NCI-H510A (cell line): ENCODE data around the gene SECISBP2.
"Not testable (repeated sequence)": the region's sequence is repeated elsewhere in the genome, so short reads cannot be mapped to it uniquely, and the experiment has no call there.

Source experiments
- DNase-seq: peaks from one replicate; lab custom pipeline; 2025; lab: John Stamatoyannopoulos, UW

SECISBP2 gene

GRCh38 chr9:89309608-89310474 lies 8.5 kb upstream of the SECISBP2 start:
- DNase-seq: no peak

- peak; percentile 96 for DNase-seq
Observed at GRCh38 chr9:89310475-89311345, 7.6 kb upstream of the SECISBP2 start, which contains the start of gene CKS2. Gene CKS2 (plus strand): TSS chr9:89311195. CDS start chr9:89311293, 98 bp downstream.

GRCh38 chr9:89311346-89312221 lies 6.7 kb upstream of the SECISBP2 start:
- no peak for DNase-seq

GRCh38 chr9:89312222-89312571 lies 6.1 kb upstream of the SECISBP2 start:
- DNase-seq: no peak

GRCh38 chr9:89313842-89314241 lies 4.5 kb upstream of the SECISBP2 start:
- DNase-seq: no peak

- no peak for DNase-seq
Observed at GRCh38 chr9:89314955-89315354, 3.3 kb upstream of the SECISBP2 start.

GRCh38 chr9:89315482-89315881 lies 2.8 kb upstream of the SECISBP2 start:
- DNase-seq: no peak

- no peak for DNase-seq
Observed at GRCh38 chr9:89317282-89317681, 1.0 kb upstream of the SECISBP2 start.

GRCh38 chr9:89319015-89319905 lies 960 bp downstream of the SECISBP2 start:
- no peak for DNase-seq

- no peak for DNase-seq
Observed at GRCh38 chr9:89323390-89323789, 5.1 kb downstream of the SECISBP2 start.

GRCh38 chr9:89325733-89326132 lies 7.4 kb downstream of the SECISBP2 start:
- no peak for DNase-seq

GRCh38 chr9:89328064-89328463 lies 9.8 kb downstream of the SECISBP2 start:
- DNase-seq: no peak

- no peak for DNase-seq
Observed at GRCh38 chr9:89329917-89330316, 11.6 kb downstream of the SECISBP2 start.

- no peak for DNase-seq
Observed at GRCh38 chr9:89330513-89330912, 12.2 kb downstream of the SECISBP2 start.

GRCh38 chr9:89339807-89340206 lies 21.5 kb downstream of the SECISBP2 start:
- DNase-seq: no peak

GRCh38 chr9:89340332-89340731 lies 22.0 kb downstream of the SECISBP2 start:
- no peak for DNase-seq

- DNase-seq: no peak
Observed at GRCh38 chr9:89342213-89342612, 23.9 kb downstream of the SECISBP2 start.

- DNase-seq: no peak
Observed at GRCh38 chr9:89342948-89343347, 24.6 kb downstream of the SECISBP2 start.

GRCh38 chr9:89343812-89344211 lies 25.5 kb downstream of the SECISBP2 start:
- not testable (repeated sequence) for DNase-seq

- DNase-seq: no peak
Observed at GRCh38 chr9:89345476-89345875, 27.2 kb downstream of the SECISBP2 start.

- DNase-seq: no peak
Observed at GRCh38 chr9:89346696-89347095, 28.4 kb downstream of the SECISBP2 start.
